Neuronal stem cell (in vitro differentiated cells): ENCODE data around the gene IARS2.

Source experiments
- DNase-seq: peaks from one replicate; pipeline ENCODE4 v3.0.0-alpha.2; 2013; ENCODE audit warnings: low spot score
- H2AFZ ChIP-seq: one replicate; pipeline ENCODE4 v1.6.1; 2013; ENCODE audit warnings: mild to moderate bottlenecking, low read length, inconsistent platforms
- H2AK5ac ChIP-seq: 2 replicates; pipeline ENCODE4 v1.6.1; 2013; ENCODE audit warnings: low read depth, mild to moderate bottlenecking, inconsistent platforms, low read length, moderate library complexity, mixed read lengths
- H2BK120ac ChIP-seq: 2 replicates; pipeline ENCODE4 v1.6.1; 2013; ENCODE audit warnings: low read depth, mild to moderate bottlenecking, inconsistent platforms, low read length, moderate library complexity, mixed read lengths
- H2BK12ac ChIP-seq: one replicate; pipeline ENCODE4 v1.6.1; 2013; ENCODE audit warnings: low read length, inconsistent platforms
- H2BK15ac ChIP-seq: 2 replicates; pipeline ENCODE4 v1.6.1; 2013; ENCODE audit warnings: mild to moderate bottlenecking, low read length, inconsistent platforms, mixed read lengths
- H2BK5ac ChIP-seq: one replicate; pipeline ENCODE4 v1.6.1; 2013; ENCODE audit warnings: inconsistent platforms, mild to moderate bottlenecking, low read length, moderate library complexity
- H3K14ac ChIP-seq: one replicate; pipeline ENCODE4 v1.6.1; 2013; ENCODE audit warnings: low read length, inconsistent platforms
- H3K18ac ChIP-seq: 2 replicates; pipeline ENCODE4 v1.6.1; 2013; ENCODE audit warnings: low read length, inconsistent platforms
- H3K23ac ChIP-seq: 2 replicates; pipeline ENCODE4 v1.6.1; 2013; ENCODE audit warnings: low read depth, mild to moderate bottlenecking, mixed read lengths, low read length, inconsistent platforms; ENCODE audit not compliant: poor library complexity
- H3K27ac ChIP-seq: replicated peaks from 3 replicates; pipeline ENCODE4 v1.5.1; 2013; ENCODE audit warnings: low read length, inconsistent platforms
- H3K27me3 ChIP-seq, 3 experiments: 2 replicates each; pipeline ENCODE4 v1.6.1; 2013; ENCODE audit warnings: low read length in 3 of 3, mild to moderate bottlenecking in 2 of 3, inconsistent platforms in 1 of 3, low read depth in 1 of 3, mixed read lengths in 1 of 3, moderate library complexity in 1 of 3; ENCODE audit not compliant: control insufficient read depth in 3 of 3, insufficient read depth in 3 of 3
- H3K36me3 ChIP-seq, 2 donors: replicated peaks in 1 of 2; 2 replicates each; pipeline ENCODE4 v1.6.1; 2013; ENCODE audit warnings: low read length in 2 of 2; ENCODE audit not compliant: control insufficient read depth in 2 of 2, insufficient read depth in 2 of 2
- H3K4ac ChIP-seq: 2 replicates; pipeline ENCODE4 v1.6.1; 2013; ENCODE audit warnings: inconsistent platforms, mild to moderate bottlenecking, low read length, moderate library complexity
- H3K4me1 ChIP-seq, 2 donors: 1 replicate in 1 of 2; 2 replicates in 1 of 2; pipeline ENCODE4 v1.6.1; 2013; ENCODE audit warnings: low read length in 2 of 2, low read depth in 1 of 2; ENCODE audit not compliant: control insufficient read depth in 2 of 2, insufficient read depth in 1 of 2
- H3K4me2 ChIP-seq: one replicate; pipeline ENCODE4 v1.6.1; 2013; ENCODE audit warnings: mild to moderate bottlenecking, low read length, inconsistent platforms; ENCODE audit not compliant: insufficient read depth, poor library complexity, severe bottlenecking
- H3K4me3 ChIP-seq, 2 donors: 2 replicates each; pipeline ENCODE4 v1.5.1; 2013; ENCODE audit warnings: low read length in 2 of 2, mild to moderate bottlenecking in 2 of 2, inconsistent platforms in 1 of 2, moderate library complexity in 1 of 2
- H3K79me1 ChIP-seq: one replicate; pipeline ENCODE4 v1.6.1; 2013; ENCODE audit warnings: low read depth, mild to moderate bottlenecking, inconsistent platforms, low read length, moderate library complexity
- H3K9ac ChIP-seq: one replicate; pipeline ENCODE4 v1.6.1; 2013; ENCODE audit warnings: mild to moderate bottlenecking, low read depth, low read length, inconsistent platforms; ENCODE audit not compliant: poor library complexity
- H3K9me3 ChIP-seq, 2 donors: replicated peaks in 1 of 2; 2 replicates each; pipeline versions ENCODE3 to v1.6.1; 2013; ENCODE audit warnings: low read length in 2 of 2, mild to moderate bottlenecking in 2 of 2, inconsistent platforms in 1 of 2, low read depth in 1 of 2, mixed read lengths in 1 of 2, moderate library complexity in 1 of 2; ENCODE audit not compliant: control insufficient read depth in 2 of 2, insufficient read depth in 1 of 2
- H4K8ac ChIP-seq: one replicate; pipeline ENCODE4 v1.6.1; 2013; ENCODE audit warnings: low read depth, mild to moderate bottlenecking, inconsistent platforms, low read length, moderate library complexity
- H4K91ac ChIP-seq: one replicate; pipeline ENCODE4 v1.6.1; 2013; ENCODE audit warnings: low read length, low read depth, mild to moderate bottlenecking, inconsistent platforms; ENCODE audit not compliant: poor library complexity
- WGBS, 2 donors: extraction: QIAGEN DNeasy Blood & Tissue Kit; methylation state at CpG; one replicate each; pipeline ENCODE4 v1.1.7; 2013; ENCODE audit warnings: missing lambda C conversion rate in 2 of 2, mixed read lengths in 1 of 2; ENCODE audit not compliant: insufficient read length in 2 of 2, insufficient replicate concordance in 1 of 2; ENCODE audit errors: extremely low coverage in 2 of 2; 5-methylcytosine and 5-hydroxymethylcytosine counted together

Gene IARS2

DNA sequence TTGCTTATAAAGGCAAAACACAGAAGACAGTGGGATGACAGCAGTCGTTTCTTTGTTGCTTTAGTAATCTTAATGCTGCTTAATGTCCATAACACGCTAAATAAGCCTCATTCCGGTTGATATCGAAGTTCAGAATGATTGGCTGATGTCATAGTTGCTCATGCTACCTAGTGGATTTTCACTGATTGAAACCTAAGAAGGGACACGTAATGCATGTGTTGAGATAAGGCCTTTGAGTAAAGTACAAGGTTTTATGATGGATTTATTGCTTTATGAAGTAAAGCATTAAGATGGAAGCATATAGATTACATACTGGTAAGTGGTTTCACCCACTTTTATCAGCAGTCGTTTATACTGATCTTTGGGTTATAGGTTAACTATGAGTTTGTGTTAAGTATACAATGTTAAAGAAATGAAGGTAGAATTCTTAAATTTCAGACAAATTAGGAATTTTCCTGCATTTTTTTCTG is 25.1 kb downstream of the IARS2 start:
- H3K4ac ChIP-seq: no peak overlapping the region
- H2BK5ac ChIP-seq: no peak overlapping the region
- H2BK12ac ChIP-seq: no peak overlapping the region
- no peak overlapping the region for H2BK15ac ChIP-seq
- no peak overlapping the region for H3K18ac ChIP-seq
- no peak overlapping the region for H2AFZ ChIP-seq
- H3K79me1 ChIP-seq: peaks cover 2% of the 10 kb centered on the region
- H2AK5ac ChIP-seq: no peak overlapping the region
- no peak overlapping the region for H3K23ac ChIP-seq
- no peak overlapping the region for H3K4me2 ChIP-seq
- WGBS, 2 donors: no CpG with 5 or more reads among the region's 6 CpGs
- no peak overlapping the region for H2BK120ac ChIP-seq
- H4K8ac ChIP-seq: no peak overlapping the region
- no peak overlapping the region for H3K4me3 ChIP-seq
- H3K27ac ChIP-seq: no peak overlapping the region
- no peaks in the 10 kb centered on the region for H3K4me1 ChIP-seq
- H3K9ac ChIP-seq: no peak overlapping the region
- H4K91ac ChIP-seq: no peak overlapping the region
- peaks cover 4 to 60% of the 10 kb centered on the region in 2 donors for H3K36me3 ChIP-seq
- no peaks in the 10 kb centered on the region for H3K9me3 ChIP-seq
- no peak overlapping the region for H3K14ac ChIP-seq
- H3K27me3 ChIP-seq: no peaks in the 10 kb centered on the region
- DNase-seq: no peak

DNA sequence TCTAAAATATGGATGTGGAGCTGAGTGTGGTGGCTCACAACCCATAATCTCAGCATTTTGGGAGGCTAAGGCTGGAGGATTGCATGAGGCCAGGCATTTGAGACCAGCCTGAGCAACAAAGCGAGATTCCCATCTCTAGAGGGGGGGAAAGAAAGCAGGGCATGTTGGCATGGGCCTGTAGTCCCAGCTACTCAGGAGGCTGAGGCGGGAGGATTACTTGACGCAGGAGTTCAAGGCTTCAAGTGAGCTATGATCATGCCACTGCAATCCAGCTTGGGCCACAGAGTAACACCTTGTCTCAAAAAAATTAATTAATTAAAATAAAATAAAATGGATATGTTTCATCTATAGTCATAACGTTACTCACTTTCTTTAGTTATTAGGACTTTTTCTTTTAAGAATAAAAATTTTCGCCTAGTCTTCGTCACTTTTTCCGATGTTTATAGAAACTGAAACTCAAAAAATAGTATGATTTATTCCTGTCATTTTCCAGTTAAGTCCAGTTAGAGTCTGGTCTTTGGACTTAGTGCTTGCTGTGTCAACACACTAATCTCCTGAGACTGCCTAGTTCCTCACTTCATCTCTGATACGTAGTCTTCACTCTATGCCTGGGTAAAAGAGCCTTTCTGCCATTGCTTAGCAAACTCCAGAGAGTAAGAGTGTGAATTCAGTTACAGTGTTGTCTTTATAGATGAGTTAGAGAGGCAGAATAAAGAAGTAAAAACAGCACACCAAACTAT is 28.0 kb downstream of the IARS2 start:
- Histone ChIP-seq H3K23ac (no peak overlapping the region), H2BK5ac (no peak overlapping the region), H3K27ac (no peak overlapping the region), H3K4ac (no peak overlapping the region), H2BK120ac (no peak overlapping the region), H3K79me1 (no peaks in the 10 kb centered on the region), H3K14ac (no peak overlapping the region), H2BK15ac (no peak overlapping the region), H3K36me3 (peaks cover 2 to 53% of the 10 kb centered on the region in 2 donors), H3K4me3 (no peak overlapping the region), H3K4me1 (no peaks in the 10 kb centered on the region), H4K8ac (no peak overlapping the region), H2AK5ac (no peak overlapping the region), H2BK12ac (no peak overlapping the region), H2AFZ (no peak overlapping the region), H3K18ac (no peak overlapping the region), H4K91ac (no peak overlapping the region), H3K27me3 (no peaks in the 10 kb centered on the region), H3K9ac (no peak overlapping the region), H3K4me2 (no peak overlapping the region), H3K9me3 (no peaks in the 10 kb centered on the region)
- DNase-seq: no peak
- no CpG with 5 or more reads among the region's 8 CpGs for WGBS, 2 donors

DNA sequence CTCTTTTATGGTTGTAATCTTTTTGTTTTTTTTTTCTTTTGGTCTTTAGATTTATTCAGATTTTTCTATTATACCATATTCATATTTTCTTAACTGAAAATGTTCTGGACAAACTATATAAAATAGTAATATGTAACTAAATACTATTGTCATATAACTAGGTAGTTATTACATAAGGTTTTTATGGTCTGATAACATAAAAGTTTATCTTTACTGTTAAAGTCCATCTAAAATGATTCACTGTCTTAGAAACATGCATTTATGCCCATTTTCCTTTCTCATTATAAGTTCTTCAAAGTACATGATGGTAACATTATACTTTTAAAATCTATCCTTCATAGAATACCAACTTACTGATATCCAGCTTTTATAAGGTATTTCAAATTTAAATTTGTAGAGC is 29.1 kb downstream of the IARS2 start:
- H2AK5ac ChIP-seq: no peak overlapping the region
- H4K8ac ChIP-seq: no peak overlapping the region
- H3K4me2 ChIP-seq: no peak overlapping the region
- no peak overlapping the region for H3K18ac ChIP-seq
- H3K79me1 ChIP-seq: no peaks in the 10 kb centered on the region
- H2BK120ac ChIP-seq: no peak overlapping the region
- H3K14ac ChIP-seq: no peak overlapping the region
- H2AFZ ChIP-seq: no peak overlapping the region
- no peak overlapping the region for H2BK12ac ChIP-seq
- no peaks in the 10 kb centered on the region for H3K9me3 ChIP-seq
- H3K4me3 ChIP-seq: no peak overlapping the region
- no peak overlapping the region for H4K91ac ChIP-seq
- no peak overlapping the region for H2BK15ac ChIP-seq
- no peaks in the 10 kb centered on the region for H3K4me1 ChIP-seq
- DNase-seq: no peak
- no peak overlapping the region for H2BK5ac ChIP-seq
- no peaks in the 10 kb centered on the region for H3K27me3 ChIP-seq
- H3K4ac ChIP-seq: no peak overlapping the region
- H3K23ac ChIP-seq: no peak overlapping the region
- peaks cover 6 to 56% of the 10 kb centered on the region in 2 donors for H3K36me3 ChIP-seq
- no peak overlapping the region for H3K27ac ChIP-seq
- H3K9ac ChIP-seq: no peak overlapping the region

DNA sequence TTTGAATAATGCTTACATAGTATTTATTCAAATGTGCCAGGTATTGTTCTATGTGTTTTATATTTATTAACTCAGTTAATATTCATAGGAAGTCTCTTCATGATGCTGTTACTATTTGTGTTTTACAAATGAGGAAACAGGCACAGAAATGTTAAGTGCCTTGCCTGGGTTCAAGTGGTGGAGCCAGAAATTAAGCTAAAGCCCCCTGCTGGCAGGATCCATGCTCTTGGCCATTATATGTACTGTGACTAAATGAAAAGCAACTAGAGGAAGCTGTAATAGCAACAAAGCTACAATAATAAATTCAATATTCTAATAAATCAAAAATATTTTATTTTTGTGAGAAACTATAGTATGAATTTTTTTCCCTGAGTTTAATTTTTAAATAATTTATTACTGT is 30.0 kb downstream of the IARS2 start:
- H2BK120ac ChIP-seq: no peak overlapping the region

More for the DNA sequence above, 30.0 kb downstream of the IARS2 start:
- Histone ChIP-seq H3K4me3 (no peak overlapping the region), H3K4me1 (no peaks in the 10 kb centered on the region), H3K36me3 (peaks cover 6 to 57% of the 10 kb centered on the region in 2 donors), H3K18ac (no peak overlapping the region), H2BK12ac (no peak overlapping the region), H3K9ac (no peak overlapping the region), H3K14ac (no peak overlapping the region), H3K79me1 (no peaks in the 10 kb centered on the region), H3K9me3 (no peaks in the 10 kb centered on the region), H2BK15ac (no peak overlapping the region), H3K27me3 (no peaks in the 10 kb centered on the region), H3K23ac (no peak overlapping the region), H3K27ac (no peak overlapping the region), H3K4ac (no peak overlapping the region), H2BK5ac (no peak overlapping the region), H4K91ac (no peak overlapping the region), H4K8ac (no peak overlapping the region), H2AK5ac (no peak overlapping the region), H3K4me2 (no peak overlapping the region), H2AFZ (no peak overlapping the region)
- DNase-seq: no peak
